Cardiac fibroblast (primary cell): ENCODE measurements around the gene PGAM5.
A peak's percentile ranks its signal among the peaks of the same experiment; 100 is the strongest.
"Not testable (repeated sequence)": the region's sequence is repeated elsewhere in the genome, so short reads cannot be mapped to it uniquely, and the experiment has no call there.

Experiments used
- DNase-seq, 2 donors: peaks; one replicate each; pipeline versions ENCODE4 v3.0.0 to v3.0.0-alpha.2; 2010; ENCODE audit warnings: low read depth in 2 of 2
- H3K4me3 ChIP-seq, 2 donors: replicated peaks in 1 of 2; 1 replicate in 1 of 2; 2 replicates in 1 of 2; pipeline ENCODE4 v1.5.1; 2011; ENCODE audit warnings: low read depth in 2 of 2, low read length in 2 of 2, mild to moderate bottlenecking in 2 of 2, moderate library complexity in 1 of 2
- TF ChIP-seq, protein P1 (sequence below): IDR thresholded peaks from one replicate; pipeline ENCODE4 v1.5.1; 2011; ENCODE audit warnings: low read depth, mild to moderate bottlenecking, low read length, inconsistent platforms

The PGAM5 gene

GRCh38 chr12:132747395-132747794 lies 36.8 kb downstream of the PGAM5 start:
- H3K4me3 ChIP-seq, result no peak overlapping the region
- DNase-seq, result no peak
- TF ChIP-seq, protein P1, sequence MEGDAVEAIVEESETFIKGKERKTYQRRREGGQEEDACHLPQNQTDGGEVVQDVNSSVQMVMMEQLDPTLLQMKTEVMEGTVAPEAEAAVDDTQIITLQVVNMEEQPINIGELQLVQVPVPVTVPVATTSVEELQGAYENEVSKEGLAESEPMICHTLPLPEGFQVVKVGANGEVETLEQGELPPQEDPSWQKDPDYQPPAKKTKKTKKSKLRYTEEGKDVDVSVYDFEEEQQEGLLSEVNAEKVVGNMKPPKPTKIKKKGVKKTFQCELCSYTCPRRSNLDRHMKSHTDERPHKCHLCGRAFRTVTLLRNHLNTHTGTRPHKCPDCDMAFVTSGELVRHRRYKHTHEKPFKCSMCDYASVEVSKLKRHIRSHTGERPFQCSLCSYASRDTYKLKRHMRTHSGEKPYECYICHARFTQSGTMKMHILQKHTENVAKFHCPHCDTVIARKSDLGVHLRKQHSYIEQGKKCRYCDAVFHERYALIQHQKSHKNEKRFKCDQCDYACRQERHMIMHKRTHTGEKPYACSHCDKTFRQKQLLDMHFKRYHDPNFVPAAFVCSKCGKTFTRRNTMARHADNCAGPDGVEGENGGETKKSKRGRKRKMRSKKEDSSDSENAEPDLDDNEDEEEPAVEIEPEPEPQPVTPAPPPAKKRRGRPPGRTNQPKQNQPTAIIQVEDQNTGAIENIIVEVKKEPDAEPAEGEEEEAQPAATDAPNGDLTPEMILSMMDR, result no peak

- no peak for DNase-seq
- TF ChIP-seq, protein P1, result no peak
- H3K4me3 ChIP-seq, result no peak overlapping the region
These were observed 37.3 kb downstream of the PGAM5 start for GRCh38 chr12:132747896-132748295.

- TF ChIP-seq, protein P1, result no peak
- no peak overlapping the region for H3K4me3 ChIP-seq
- DNase-seq, result no peak
These were observed 37.7 kb downstream of the PGAM5 start for GRCh38 chr12:132748319-132748718.

DNA sequence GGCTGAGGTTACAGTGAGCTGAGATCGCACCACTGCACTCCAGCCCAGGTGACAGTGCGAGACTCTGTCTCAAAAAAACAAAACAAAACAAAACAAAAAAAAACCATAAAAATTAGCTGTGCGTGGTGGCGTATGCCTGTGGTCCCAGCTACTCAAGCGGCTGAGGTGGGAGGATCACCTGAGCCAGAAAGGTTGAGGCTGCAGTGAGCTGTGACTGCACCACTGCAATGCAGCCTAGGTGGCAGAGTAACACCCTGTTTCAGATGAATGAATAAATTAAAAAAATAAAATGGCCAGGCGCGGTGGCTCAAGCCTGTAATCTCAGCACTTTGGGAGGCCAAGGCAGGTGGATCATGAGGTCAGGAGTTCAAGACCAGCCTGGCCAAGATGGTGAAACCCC lies 43.0 kb downstream of the PGAM5 start:
- not testable (repeated sequence) for H3K4me3 ChIP-seq, DNase-seq

- TF ChIP-seq, protein P1, result no peak
- H3K4me3 ChIP-seq, result no peak overlapping the region
- DNase-seq, result no peak
These were observed 43.7 kb downstream of the PGAM5 start for GRCh38 chr12:132754160-132754932.

GRCh38 chr12:132758825-132759224 lies 48.2 kb downstream of the PGAM5 start:
- not testable (repeated sequence) for DNase-seq, H3K4me3 ChIP-seq

- H3K4me3 ChIP-seq, result peak overlapping the region in 1 of 2 donors; percentile 32
- TF ChIP-seq, protein P1, result no peak
- no peak for DNase-seq
These were observed 48.7 kb downstream of the PGAM5 start for GRCh38 chr12:132759359-132759758.
